ENCODE measurements around the gene IGFLR1. TPM values are rescaled to one million over a fixed set of nuclear protein-coding genes. Genes with fewer than 3 reads are reported as not detected.

Gene IGFLR1
- total RNA-seq, 1 donor from 2014 or later: 3.1 TPM

DNA sequence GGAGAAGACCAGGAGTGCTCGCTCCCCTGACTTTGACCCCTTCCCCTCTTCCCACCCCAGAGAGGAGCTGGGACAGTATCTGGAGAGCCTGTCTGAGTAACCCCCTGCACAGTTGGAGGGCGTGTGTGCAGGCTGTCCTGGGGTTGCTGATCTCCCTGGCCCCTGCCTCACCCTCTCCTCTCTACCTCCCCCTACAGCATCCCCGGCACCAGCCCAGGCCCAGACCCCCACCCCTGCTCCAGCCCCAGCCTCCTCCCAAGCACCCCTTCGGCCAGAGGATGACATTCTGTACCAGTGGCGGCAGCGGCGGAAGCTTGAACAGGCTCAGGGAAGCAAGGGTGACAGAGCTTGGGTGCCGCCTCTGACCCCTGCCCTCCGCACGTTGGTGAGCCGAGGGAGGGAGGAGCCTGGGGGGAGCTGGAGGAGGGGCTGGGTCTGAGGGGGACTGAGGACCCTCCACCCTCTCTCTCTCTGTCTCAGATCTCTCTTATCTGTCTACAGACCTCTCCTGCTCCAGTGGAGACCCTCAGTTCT, 24.4 kb upstream of the IGFLR1 start:
- no peak overlapping the region for H3K4me3 Mint-ChIP-seq (ENCODE audit: unreplicated experiment)
- no peaks in the 10 kb centered on the region for H3K27me3 Mint-ChIP-seq (ENCODE audit: unreplicated experiment)
- DNase-seq (ENCODE audit: extremely low spot score, unreplicated experiment): no peak
- H3K27ac Mint-ChIP-seq (ENCODE audit: unreplicated experiment): no peak overlapping the region
- no peaks in the 10 kb centered on the region for H3K4me1 Mint-ChIP-seq (ENCODE audit: unreplicated experiment)
- H3K9me3 Mint-ChIP-seq (ENCODE audit: unreplicated experiment): no peaks in the 10 kb centered on the region
- H3K36me3 Mint-ChIP-seq (ENCODE audit: unreplicated experiment): peaks cover 7% of the 10 kb centered on the region
- TF ChIP-seq, protein P1, sequence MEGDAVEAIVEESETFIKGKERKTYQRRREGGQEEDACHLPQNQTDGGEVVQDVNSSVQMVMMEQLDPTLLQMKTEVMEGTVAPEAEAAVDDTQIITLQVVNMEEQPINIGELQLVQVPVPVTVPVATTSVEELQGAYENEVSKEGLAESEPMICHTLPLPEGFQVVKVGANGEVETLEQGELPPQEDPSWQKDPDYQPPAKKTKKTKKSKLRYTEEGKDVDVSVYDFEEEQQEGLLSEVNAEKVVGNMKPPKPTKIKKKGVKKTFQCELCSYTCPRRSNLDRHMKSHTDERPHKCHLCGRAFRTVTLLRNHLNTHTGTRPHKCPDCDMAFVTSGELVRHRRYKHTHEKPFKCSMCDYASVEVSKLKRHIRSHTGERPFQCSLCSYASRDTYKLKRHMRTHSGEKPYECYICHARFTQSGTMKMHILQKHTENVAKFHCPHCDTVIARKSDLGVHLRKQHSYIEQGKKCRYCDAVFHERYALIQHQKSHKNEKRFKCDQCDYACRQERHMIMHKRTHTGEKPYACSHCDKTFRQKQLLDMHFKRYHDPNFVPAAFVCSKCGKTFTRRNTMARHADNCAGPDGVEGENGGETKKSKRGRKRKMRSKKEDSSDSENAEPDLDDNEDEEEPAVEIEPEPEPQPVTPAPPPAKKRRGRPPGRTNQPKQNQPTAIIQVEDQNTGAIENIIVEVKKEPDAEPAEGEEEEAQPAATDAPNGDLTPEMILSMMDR (IDR thresholded peaks at IDR 0.05): no peak

DNA sequence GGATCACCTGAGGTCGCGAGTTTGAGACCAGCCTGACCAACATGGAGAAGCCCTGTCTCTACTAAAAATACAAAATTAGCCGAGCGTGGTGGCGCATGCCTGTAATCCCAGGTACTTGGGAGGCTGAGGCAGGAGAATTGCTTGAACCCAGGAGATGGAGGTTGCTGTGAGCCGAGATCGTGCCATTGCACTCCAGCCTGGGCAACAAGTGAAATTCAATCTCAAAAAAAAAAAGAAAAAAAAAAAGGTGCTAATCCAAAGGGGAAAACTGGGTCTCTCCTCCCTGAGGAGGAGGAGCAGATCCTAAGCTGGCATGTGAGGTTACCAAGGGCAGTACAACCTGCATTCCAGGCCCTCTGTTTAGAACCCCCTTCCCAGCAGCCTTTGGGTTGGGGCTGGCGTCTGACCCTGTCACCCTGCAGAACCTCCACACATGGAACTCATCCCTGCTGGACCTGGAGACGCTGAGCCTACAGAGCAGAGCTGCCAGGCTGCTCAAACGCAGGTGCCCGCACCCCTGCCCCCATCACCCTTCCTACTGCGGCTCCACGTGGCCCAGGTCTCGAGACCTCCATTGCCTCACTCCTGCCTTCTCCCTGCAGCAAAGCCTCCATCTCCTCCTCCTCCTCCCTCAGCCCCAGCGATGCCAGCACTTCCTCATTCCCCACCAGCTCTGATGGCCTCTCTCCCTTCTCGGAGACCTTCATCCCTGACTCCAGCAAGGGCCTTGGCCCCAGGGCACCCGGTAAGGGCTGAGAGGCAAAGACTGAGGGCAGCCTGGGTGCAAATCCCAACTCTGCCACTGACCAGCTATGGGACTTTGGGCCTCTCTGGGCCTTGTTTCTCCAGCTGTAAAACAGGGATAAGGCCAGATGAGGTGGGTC, 22.4 kb upstream of the IGFLR1 start:
- Mint-ChIP-seq H3K27me3 (ENCODE audit: unreplicated experiment) (no peaks in the 10 kb centered on the region), H3K27ac (ENCODE audit: unreplicated experiment) (no peak overlapping the region), H3K4me1 (ENCODE audit: unreplicated experiment) (no peaks in the 10 kb centered on the region), H3K9me3 (ENCODE audit: unreplicated experiment) (no peaks in the 10 kb centered on the region), H3K36me3 (ENCODE audit: unreplicated experiment) (peaks cover 7% of the 10 kb centered on the region), H3K4me3 (ENCODE audit: unreplicated experiment) (no peak overlapping the region)
- TF ChIP-seq, protein P1 (IDR thresholded peaks at IDR 0.05): no peak
- DNase-seq (ENCODE audit: extremely low spot score, unreplicated experiment): no peak

DNA sequence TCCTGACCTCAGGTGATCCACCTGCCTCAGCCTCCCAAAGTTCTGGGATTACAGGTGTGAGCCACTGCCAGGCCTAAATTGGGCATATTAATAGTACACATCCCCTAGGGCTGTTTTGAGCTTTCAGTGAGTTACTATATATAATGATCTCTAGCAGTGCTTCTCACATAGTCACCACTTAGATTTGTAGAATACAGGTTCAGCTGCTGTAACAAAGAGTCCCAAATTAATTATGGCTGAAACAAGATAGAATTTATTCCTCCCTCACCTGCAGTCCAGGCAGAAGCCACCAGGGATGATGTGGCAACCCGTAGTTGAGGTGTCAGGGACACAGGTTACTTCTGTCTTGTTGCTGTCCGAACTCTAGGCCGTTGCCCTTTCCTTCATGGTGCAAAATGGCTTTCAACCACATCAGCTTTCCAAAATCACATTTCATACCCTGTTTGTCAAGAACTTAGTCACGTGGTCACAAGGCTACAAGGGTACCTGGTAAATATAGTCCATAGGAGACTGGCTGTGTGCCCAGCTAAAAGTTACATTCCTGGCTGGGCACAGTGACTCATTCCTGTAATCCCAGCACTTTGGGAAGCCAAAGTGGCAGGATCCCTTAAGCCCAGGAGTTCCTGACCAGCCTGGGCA, 18.6 kb upstream of the IGFLR1 start:
- Mint-ChIP-seq H3K27me3 (ENCODE audit: unreplicated experiment) (no peaks in the 10 kb centered on the region), H3K4me1 (ENCODE audit: unreplicated experiment) (peaks cover 23% of the 10 kb centered on the region), H3K36me3 (ENCODE audit: unreplicated experiment) (peaks cover 5% of the 10 kb centered on the region), H3K27ac (ENCODE audit: unreplicated experiment) (no peak overlapping the region), H3K4me3 (ENCODE audit: unreplicated experiment) (no peak overlapping the region), H3K9me3 (ENCODE audit: unreplicated experiment) (no peaks in the 10 kb centered on the region)
- TF ChIP-seq, protein P1 (IDR thresholded peaks at IDR 0.05): no peak
- no peak for DNase-seq (ENCODE audit: extremely low spot score, unreplicated experiment)

DNA sequence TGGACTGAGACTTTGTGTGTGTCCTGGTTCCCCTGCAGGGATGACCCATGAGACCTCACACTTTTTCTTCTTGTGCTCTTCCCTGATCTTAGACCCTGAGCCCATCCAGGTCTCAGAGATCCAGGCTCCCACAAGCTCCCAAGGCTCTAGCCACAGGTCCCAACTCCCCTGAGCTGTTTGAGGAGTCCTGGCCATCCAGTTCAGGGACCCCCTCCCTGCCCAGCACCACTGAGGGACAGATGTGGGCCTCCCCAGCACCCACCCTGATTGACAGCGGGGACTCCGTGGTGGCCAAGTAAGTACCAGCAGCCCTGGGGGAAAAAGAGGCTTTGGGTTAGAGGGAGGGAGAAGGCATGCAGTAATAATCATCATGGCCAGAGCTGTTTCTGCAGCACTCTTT, 17.4 kb upstream of the IGFLR1 start:
- peaks cover 25% of the 10 kb centered on the region for H3K4me1 Mint-ChIP-seq (ENCODE audit: unreplicated experiment)
- H3K27me3 Mint-ChIP-seq (ENCODE audit: unreplicated experiment): no peaks in the 10 kb centered on the region
- no peaks in the 10 kb centered on the region for H3K9me3 Mint-ChIP-seq (ENCODE audit: unreplicated experiment)
- H3K27ac Mint-ChIP-seq (ENCODE audit: unreplicated experiment): no peak overlapping the region
- H3K36me3 Mint-ChIP-seq (ENCODE audit: unreplicated experiment): peaks cover 9% of the 10 kb centered on the region
- TF ChIP-seq, protein P1 (IDR thresholded peaks at IDR 0.05): no peak
- H3K4me3 Mint-ChIP-seq (ENCODE audit: unreplicated experiment): peak overlapping the region; percentile 42
- DNase-seq (ENCODE audit: extremely low spot score, unreplicated experiment): no peak

Measured in osteocyte (in vitro differentiated cells).